Measurements from ENCODE around the gene NR6A1.

The NR6A1 gene

GRCh38 chr9:124486778-124487259, 284.3 kb downstream of the NR6A1 start:
- TF ChIP-seq POLR2A (IDR thresholded peaks at IDR 0.05; ENCODE audit: low read length) (no peak), GATA1 (IDR thresholded peaks at IDR 0.05; ENCODE audit: low read depth, low read length) (no peak)
- DNase-seq, result no peak

- no peak for TF ChIP-seq POLR2A (IDR thresholded peaks at IDR 0.05; ENCODE audit: low read length)
- DNase-seq, result no peak
Measured at GRCh38 chr9:124485936-124486335, 285.2 kb downstream of the NR6A1 start.

- DNase-seq, result no peak
- no peak for TF ChIP-seq GATA1 (IDR thresholded peaks at IDR 0.05; ENCODE audit: low read depth, low read length)
- no peak for TF ChIP-seq POLR2A (IDR thresholded peaks at IDR 0.05; ENCODE audit: low read length)
Measured at GRCh38 chr9:124485201-124485600, 285.9 kb downstream of the NR6A1 start.

- DNase-seq, result no peak
- TF ChIP-seq GATA1 (IDR thresholded peaks at IDR 0.05; ENCODE audit: low read depth, low read length) (no peak), POLR2A (IDR thresholded peaks at IDR 0.05; ENCODE audit: low read length) (no peak)
Measured at GRCh38 chr9:124483481-124483880, 287.6 kb downstream of the NR6A1 start.

- peak in 1 of 2 experiments; percentile 37 for DNase-seq
Measured at GRCh38 chr9:124482431-124483031, 288.6 kb downstream of the NR6A1 start.

GRCh38 chr9:124481115-124481514, 290.0 kb downstream of the NR6A1 start:
- TF ChIP-seq POLR2A (IDR thresholded peaks at IDR 0.05; ENCODE audit: low read length), result no peak
- no peak for TF ChIP-seq GATA1 (IDR thresholded peaks at IDR 0.05; ENCODE audit: low read depth, low read length)
- DNase-seq, result no peak

More at GRCh38 chr9:124482431-124483031, 288.6 kb downstream of the NR6A1 start:
- TF ChIP-seq GATA1 (IDR thresholded peaks at IDR 0.05; ENCODE audit: low read depth, low read length) (no peak), POLR2A (IDR thresholded peaks at IDR 0.05; ENCODE audit: low read length) (no peak)

GRCh38 chr9:124480621-124480981, 290.5 kb downstream of the NR6A1 start:
- peak; percentile 38 to 45 for DNase-seq
- TF ChIP-seq GATA1 (IDR thresholded peaks at IDR 0.05; ENCODE audit: low read depth, low read length), result no peak
- no peak for TF ChIP-seq POLR2A (IDR thresholded peaks at IDR 0.05; ENCODE audit: low read length)

GRCh38 chr9:124479947-124480620, 291.0 kb downstream of the NR6A1 start:
- TF ChIP-seq GATA1 (IDR thresholded peaks at IDR 0.05; ENCODE audit: low read depth, low read length) (no peak), POLR2A (IDR thresholded peaks at IDR 0.05; ENCODE audit: low read length) (no peak)
- DNase-seq, result no peak

GRCh38 chr9:124479371-124479770, 291.7 kb downstream of the NR6A1 start:
- DNase-seq, result no peak
- no peak for TF ChIP-seq POLR2A (IDR thresholded peaks at IDR 0.05; ENCODE audit: low read length)
- no peak for TF ChIP-seq GATA1 (IDR thresholded peaks at IDR 0.05; ENCODE audit: low read depth, low read length)

GRCh38 chr9:124478354-124478753, 292.8 kb downstream of the NR6A1 start:
- no peak for DNase-seq
- TF ChIP-seq POLR2A (IDR thresholded peaks at IDR 0.05; ENCODE audit: low read length) (no peak), GATA1 (IDR thresholded peaks at IDR 0.05; ENCODE audit: low read depth, low read length) (no peak)

- no peak for DNase-seq
- no peak for TF ChIP-seq GATA1 (IDR thresholded peaks at IDR 0.05; ENCODE audit: low read depth, low read length)
- no peak for TF ChIP-seq POLR2A (IDR thresholded peaks at IDR 0.05; ENCODE audit: low read length)
Measured at GRCh38 chr9:124477648-124478285, 293.3 kb downstream of the NR6A1 start.

GRCh38 chr9:124477211-124477647, 293.9 kb downstream of the NR6A1 start:
- DNase-seq, result no peak
- TF ChIP-seq POLR2A (IDR thresholded peaks at IDR 0.05; ENCODE audit: low read length), result no peak
- TF ChIP-seq GATA1 (IDR thresholded peaks at IDR 0.05; ENCODE audit: low read depth, low read length), result no peak

GRCh38 chr9:124475868-124476690, 295.0 kb downstream of the NR6A1 start:
- no peak for DNase-seq
- TF ChIP-seq POLR2A (IDR thresholded peaks at IDR 0.05; ENCODE audit: low read length) (no peak), GATA1 (IDR thresholded peaks at IDR 0.05; ENCODE audit: low read depth, low read length) (no peak)
